GM19395 (cell line): Measurements from ENCODE around the gene RCC1.
"Not testable (repeated sequence)": the region's sequence is repeated elsewhere in the genome, so short reads cannot be mapped to it uniquely, and the experiment has no call there.

Experiments
- ATAC-seq: cut with Tn5 transposase; IDR thresholded peaks from one replicate; pipeline ENCODE4 v1.9.1; 2021; ENCODE audit warnings: mild to moderate bottlenecking, moderate library complexity; ENCODE audit not compliant: unreplicated experiment

RCC1 gene

DNA sequence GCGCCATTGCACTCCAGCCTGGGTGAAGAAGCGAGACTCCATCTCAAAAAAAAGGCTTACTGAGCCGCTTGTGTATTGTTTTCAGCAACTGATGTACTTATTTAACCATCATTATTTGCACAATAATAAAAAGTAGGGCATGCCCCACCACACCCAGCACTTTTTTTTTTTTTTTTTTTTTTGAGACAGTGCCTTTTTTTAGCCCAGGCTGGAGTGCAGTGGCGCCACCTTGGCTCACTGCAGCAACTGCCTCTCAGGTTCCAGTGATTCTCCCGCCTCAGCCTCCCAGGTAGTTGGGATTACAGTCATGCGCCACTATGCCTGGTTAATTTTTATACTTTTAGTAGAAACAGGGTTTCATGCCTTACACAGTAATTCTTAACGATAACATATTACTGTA, 34.8 kb downstream of the RCC1 start:
- ATAC-seq: no peak

DNA sequence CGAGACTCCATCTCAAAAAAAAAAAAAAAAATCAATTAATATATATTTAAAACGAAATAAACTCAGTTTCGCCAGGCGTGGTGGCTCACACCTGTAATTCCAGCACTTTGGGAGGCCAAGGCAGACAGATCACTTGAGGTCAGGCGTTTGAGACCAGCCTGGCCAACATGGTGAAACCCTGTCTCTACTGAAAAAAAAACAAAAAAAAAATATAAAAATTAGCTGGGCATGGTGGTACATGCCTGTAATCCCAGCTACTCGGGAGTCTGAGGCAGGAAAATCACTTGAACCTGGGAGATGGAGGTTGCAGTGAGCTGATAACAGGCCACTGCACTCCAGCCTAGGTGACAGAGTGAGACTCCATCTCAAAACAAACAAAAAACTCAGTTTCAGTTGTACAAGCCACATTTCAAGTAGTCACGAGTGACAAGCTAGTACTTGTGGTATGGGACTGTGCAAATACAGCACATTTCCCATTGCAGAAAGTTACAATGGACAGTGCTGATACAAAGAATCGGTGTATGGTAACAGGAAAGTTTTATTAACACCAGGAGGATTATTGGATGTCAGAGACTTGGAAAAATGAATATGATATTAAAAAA, 35.7 kb downstream of the RCC1 start:
- ATAC-seq: not testable (repeated sequence)

DNA sequence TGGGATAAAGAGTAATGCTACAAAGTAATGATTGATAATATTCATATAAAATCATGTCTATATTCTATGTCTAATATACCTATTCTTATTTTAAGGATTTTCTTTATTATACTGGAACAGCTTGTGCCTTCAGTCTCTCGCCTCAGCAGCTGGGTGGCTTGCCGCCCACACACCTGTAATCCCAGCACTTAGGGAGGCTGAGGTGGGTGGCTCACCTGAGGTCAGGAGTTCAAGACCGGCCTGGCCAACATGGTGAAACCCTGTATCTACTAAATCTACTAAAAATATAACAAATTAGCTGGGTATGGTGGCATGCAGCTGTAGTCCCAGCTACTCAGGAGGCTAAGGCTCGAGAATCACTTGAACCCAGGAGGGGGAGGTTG, 39.4 kb downstream of the RCC1 start:
- no peak for ATAC-seq

DNA sequence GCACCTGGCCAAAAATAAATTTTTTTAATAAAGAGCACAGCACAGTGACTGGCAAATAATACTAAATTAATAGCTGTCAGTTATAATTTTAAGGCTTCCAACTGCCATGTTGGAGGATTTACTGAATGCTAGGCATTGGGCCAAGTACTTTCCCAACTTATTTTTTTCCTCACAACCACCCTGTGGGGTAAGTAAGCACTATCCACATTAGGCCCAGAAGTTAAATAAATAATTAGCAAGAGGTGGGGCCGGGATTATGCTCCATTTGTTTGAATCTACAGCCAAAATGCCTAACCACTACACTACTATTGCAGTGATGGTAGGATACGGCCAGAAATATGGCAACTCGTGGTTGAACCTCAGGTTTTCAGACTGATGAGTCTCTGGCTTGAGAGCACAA, 42.5 kb downstream of the RCC1 start:
- no peak for ATAC-seq

DNA sequence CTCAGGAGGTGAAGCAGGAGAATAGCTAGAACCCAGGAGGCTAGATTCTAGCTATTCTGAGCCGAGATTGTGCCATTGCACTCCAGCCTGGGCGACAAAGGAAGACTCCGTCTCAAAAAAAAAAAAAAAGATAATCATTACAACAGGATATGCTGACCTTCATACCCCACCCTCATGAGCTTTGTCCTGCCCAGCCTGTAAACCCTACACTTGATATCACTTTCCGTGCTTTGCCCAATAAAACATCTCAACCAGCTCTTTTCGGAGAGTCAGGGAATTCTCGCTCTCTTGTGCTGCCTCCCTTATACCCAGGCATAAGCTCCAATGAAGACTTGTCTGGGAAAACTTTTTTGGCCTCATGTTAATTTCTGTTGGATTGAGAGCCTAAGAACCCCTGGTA, 45.5 kb downstream of the RCC1 start:
- no peak for ATAC-seq

DNA sequence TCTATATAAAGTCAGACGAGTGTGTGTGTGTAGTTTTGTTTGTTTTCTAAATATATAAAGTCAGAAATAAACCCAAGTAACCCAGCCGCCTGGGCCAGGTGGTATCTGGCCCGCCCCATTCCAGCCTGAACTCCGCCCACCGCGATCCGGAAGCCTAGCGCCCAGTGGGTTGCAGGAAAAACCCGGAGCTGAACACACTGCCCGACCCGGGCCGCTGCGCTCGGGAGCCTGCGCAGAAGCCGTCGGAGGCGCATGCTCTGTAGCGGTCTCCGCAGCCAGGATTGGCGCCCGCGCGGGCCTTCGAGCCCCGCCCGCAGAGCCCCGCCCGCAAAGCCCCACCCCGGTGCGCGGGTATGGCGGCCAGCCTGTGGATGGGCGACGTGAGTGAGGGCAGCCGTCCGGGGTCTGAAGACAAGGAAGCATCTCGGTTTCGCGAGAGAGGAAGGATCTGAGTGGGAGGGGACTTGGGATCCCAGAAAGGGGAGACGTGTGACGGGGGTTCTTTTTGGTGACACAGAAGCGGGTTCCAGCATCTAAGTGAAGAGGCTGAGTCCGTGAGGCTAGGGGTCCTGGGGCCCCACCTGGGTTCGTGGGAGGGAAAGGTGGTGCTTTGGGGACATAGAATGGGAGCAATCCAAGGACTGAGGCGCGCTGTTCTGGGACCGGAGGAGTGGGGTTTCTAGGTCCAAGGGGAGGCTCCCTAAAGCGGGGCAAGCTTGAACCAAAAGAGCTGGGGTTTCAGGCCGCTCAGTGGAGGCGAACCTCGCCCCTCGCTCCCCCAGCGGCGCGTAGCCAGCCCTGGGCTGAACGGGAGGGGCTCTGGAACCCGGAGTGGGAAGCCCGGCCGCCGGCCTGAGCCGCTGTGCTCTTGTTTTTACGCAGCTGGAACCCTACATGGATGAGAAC, 47.2 kb downstream of the RCC1 start, which contains the start of gene TRNAU1AP:
Gene TRNAU1AP (plus strand): TSS at position 328 of the 906 bp plus-strand sequence. CDS start 26 bp downstream, at position 354.
- peak; percentile 94 for ATAC-seq

DNA sequence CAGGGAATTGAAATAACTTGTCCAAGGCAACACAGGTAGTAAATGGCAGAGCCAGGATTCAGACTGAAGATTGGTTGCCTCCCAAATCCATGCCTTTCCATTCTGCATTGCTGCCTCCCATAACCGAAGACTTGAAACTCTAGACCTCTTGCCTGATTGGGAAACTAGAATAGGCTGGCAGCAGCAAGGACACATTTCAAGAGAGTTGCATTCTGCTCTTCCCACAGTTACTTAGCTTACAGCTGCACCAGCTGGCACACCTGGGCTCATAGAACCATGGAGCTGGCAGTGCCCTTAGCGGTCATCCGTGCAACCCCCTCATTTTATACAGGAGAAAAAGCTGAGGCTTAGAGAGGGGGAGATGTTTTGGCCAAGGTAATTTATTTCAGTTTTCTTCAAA, 55.0 kb downstream of the RCC1 start:
- ATAC-seq: no peak

DNA sequence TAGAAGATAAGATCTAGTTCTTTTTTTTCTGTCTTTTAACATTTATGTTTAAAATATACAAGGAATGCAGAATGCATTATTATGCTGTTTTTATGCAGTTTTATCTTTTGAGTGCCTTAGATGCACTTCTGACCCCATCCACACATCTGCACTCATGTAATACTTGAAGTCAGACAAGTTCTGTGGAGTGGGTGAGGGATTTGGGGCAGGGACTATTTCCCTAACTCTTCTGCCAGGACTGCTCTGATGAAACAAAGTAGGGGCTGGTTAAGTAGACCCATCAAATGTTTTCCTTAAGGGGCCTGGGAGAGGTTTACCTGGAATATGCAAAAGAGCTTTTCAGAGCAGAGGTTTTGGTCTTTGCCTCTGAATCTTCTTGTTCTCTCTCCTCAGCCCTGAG, 58.5 kb downstream of the RCC1 start:
- ATAC-seq: no peak

DNA sequence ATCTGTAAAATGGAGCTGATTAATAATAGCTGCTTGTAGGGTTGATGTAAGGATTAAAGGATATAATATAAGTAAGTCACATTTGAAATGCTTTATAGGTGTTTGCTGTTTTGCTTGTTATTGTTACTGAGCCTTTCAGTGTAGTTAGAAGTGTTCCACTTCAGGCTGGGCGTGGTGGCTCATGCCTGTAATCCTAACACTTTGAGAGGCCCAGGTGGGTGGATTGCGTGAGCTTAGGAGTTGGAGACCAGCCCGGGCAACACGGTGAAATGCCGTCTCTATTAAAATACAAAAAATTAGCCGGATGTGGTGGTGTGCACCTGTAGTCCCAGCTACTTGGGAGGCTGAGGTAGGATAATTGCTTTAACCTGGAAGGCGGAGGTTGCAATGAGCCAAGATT, 59.2 kb downstream of the RCC1 start:
- no peak for ATAC-seq

DNA sequence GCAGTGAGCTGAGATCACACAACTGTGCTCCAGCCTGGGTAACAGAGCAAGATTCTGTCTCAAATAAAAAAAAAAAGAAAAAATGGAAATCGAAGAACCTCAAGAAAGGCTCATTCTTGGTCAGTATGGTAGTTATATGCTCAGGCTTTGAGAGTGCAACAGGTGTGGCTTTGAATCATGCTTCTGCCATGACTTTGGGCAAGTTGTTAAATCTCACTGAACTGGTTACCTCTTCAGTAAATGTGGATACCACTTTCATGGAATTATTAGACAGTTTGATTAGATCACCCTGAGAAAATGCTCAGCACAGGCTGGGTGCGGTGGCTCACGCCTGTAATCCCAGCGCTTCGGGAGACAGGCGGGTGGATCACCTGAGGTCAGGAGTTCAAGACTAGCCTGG, 59.9 kb downstream of the RCC1 start:
- no peak for ATAC-seq

DNA sequence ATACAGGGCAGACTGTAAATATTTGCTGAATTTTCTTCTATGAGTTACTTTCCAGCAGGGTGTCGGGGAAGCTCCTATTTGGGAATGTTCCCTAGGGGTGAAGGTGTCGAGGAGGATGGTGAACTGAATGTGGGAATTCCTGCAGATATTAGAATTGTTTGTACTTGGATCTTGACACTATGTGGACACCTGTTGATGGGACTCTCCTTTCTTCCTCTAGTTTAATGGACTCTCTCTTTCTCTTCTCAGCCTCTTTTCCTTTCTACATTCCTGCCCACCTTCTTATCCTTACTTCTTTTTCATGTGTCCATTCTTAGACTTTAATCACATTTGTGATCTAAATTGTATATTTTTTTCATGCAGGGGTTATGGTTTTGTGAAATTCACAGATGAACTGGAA, 61.1 kb downstream of the RCC1 start:
- no peak for ATAC-seq

DNA sequence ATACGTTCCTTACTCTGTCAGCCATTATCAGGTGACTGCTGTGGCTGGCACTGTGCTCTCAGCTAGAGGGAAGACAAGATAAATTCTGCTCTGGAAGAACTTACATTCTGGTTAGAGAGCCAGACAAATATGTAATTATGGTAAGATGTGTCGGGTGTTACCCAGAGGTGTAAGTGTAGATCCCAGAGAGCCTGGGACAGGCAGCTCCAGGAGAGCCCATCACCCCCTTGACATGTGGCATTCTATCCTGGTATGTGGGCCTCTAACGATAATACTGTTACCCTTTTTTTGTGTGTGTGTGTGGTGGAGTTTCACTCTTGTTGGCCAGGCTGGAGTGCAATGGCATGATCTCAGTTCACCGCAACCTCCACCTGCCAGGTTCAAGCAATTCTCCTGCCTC, 66.1 kb downstream of the RCC1 start:
- no peak for ATAC-seq

DNA sequence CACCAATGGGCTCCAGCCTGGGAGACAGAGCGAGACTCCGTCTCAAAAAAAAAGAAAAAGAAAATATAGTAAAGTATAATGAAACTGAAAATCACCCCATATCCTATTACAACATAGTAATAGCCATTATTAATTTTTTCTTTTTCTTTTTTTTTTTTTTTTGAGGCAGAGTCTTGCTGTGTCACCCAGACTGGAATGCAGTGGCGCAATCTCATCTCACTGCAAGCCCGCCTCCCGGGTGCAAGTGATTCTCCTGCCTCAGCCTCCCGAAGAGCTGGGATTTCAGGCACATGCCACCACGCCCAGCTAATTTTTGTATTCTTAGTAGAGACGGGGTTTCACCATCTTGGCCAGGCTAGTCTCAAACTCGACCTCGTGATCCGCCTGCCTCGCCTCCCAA, 67.0 kb downstream of the RCC1 start:
- ATAC-seq: not testable (repeated sequence)

DNA sequence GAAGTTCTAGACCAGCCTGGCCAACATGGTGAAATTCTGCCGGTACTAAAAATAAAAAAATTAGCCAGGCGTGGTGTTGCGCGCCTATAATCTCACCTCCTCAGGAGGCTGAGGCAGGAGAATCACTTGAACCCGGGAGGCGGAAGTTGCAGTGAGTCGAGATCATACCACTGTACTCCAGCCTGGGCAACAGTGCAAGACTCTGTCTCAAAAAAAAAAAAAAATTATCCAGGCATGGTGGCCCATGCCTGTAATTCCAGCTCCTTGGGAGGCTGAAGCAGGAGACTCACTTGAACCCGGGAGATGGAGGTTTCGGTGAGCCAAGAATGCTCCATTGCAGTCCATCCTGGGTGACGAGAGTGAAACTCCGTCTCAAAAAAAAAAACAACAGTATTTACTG, 67.7 kb downstream of the RCC1 start:
- ATAC-seq: no peak

DNA sequence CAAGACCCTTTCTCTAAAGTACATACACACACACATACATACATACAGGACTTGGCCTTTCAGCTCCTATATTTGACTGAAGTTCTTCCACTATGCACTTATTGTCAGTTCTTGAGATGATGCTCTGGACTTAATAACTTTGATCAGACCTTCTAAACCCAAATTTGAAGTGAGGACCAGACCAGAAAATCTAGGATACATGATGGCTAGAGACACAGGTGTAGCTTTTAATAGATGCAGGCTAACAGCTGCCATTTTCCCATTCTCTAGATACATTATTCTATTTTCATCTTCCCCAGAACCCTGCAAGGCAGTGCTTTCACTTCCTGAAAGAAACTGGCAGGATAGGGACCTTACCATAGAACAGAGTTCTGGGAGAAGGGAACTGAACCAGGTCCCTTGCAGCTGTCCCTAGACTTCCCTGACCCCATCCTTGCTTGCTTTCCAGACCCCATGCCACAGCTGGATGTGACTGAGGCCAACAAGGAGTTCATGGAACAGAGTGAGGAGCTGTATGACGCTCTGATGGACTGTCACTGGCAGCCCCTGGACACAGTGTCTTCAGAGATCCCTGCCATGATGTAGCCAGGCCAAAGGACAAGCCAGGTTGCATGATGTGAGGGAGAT, 71.3 kb downstream of the RCC1 start:
- ATAC-seq: no peak

DNA sequence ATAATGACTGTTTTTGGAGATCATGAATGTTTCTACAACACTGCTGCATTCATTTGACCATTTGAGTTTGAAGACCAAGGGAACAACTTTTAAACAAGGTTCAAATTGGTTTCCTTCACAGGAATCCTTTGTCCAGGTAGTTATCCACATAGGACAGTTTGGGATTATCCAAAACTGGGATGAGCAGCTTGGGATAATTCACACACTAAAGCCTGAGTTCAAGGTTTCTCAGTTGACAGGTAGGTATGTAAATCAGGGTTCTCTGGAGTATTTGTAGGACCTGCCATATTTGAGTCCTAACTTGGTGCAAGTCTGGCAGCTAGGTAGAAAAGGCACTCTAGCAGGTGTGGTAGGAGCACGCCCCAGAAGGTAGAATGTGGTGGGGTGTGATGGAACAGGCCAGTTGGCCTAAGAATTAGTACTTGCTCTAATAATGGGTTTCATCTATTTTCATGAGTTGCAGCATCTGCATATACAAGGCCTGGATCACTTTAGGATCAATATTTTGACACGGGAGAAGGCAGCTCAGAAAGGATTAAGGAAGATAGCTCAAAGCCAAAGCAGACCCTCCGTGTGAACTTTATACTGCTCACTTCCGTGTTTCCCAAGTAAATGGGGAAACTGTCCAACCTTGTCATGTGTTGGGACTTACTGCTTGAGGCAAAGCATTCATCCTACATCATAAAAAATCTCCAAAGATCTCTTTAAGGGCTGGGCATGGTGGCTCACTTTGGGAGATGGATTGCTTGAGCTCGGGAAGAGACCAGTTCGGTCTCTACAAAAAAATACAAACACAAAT, 72.1 kb downstream of the RCC1 start:
- no peak for ATAC-seq

DNA sequence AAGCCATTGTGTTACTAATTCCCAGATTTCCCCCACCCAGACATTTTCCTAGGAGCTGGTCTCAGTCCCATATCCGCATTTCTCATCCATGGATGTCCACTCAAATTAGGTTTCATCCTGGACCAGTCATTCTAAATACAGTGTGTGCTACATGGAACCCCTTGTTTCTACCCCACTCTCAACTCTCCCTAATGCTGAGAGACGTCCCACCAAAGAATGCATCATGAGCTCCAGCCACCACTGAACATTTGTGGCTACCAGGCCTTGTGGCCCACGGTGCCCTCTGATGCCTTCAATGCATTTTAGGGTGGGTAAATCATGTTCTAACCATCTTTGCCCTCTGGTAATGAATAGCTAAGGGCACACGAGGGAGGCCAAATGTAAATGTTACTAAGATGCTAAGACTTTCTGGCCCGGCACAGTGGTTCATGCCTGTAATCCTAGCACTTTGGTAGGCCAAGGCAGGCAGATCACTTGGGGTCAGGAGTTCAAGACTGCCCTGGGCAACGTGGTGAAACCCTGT, 72.9 kb downstream of the RCC1 start:
- no peak for ATAC-seq

DNA sequence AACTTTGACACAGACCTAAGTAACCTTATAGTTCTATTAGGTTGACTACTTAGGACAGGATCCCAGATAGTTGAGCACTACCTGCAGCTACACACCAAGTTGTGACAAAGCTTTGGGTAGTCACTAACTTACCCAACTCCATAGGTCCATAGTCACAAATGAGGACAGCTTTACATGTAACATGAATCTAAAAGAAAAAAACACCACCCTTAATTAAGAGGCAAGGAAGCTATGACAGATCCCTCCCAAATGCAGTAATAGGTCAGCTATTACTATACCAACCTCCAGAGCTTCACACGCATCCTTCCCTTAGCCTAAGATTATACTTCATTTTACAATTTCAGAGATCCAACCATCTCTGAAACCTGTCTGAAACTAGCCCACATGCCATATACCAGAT, 73.6 kb downstream of the RCC1 start:
- ATAC-seq: no peak

DNA sequence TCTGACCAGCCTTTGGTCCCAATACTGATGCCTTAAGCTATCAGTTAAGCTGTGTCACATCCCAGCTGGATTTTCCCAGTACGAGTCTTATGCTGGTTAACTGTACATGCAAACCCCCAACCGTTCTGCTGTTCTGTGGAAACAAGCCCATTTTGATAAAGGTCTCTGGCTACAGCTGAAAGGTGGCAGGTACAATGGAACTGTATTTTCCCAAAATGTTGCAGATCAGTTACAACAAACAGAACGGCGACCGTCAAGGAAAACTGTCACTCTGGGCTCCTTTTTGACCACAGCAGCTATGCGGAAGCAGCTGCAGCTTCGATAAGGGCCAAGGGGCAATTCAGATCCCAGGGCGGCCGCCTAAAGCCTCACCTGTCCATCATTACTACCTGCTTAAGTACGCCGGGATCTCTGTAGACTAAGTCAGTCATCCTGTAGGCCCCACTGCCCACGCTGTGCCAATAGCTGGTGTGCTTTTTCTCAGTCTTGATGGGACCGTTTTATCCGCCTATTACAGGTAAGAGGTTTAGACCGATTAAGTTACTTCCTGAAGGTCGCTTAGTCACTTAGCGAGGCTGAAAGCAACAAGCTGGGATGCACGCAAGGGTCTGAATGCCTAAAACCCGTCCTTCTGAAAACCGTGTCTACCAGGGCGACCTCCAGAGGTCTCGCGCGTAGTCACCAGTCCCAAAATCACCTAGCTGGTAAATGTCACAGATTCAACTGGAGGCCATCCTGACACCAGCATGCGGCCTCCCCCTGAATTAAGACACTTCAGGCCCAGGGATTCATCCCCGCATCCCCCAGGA, 75.1 kb downstream of the RCC1 start:
- peak; percentile 36 for ATAC-seq
